Stimulated activated CD4-positive, alpha-beta T cell treated with anti-CD3 and anti-CD28 coated beads, TNF-alpha, amount 100 ng/mL, for 4 hours (primary cell): ENCODE data around the gene TP53TG3B.
"Not testable (repeated sequence)": the region's sequence is repeated elsewhere in the genome, so short reads cannot be mapped to it uniquely, and the experiment has no call there.

Source experiments
- DNase-seq, 3 experiments: peaks; one replicate each; pipeline ENCODE4 v3.0.0-alpha.2; 2020; ENCODE audit warnings: low read depth in 3 of 3

The TP53TG3B gene

DNA sequence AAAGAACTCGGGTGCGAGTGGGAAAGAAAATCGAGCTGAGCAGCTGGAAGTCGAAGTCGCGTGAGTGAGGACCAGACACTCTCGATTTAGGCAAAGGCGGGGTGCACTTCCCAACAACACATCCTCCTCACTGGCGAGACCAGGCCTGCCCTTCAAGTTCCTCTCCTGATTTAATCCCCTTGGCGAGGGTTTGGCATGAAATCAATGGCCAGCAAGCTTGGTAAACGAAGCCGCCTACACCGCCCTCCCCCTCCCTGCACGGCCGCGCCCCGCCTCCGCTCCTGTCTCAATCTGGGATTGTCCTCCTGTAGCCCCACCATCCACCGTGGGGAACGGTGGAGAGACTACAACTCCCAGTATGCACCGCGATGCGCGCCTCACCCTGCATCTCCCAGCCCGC lies at the start of gene TP53TG3B:
TP53TG3B (plus strand) TSS at position 301 of the 400 bp plus-strand sequence; CDS start at position 369, 68 bp downstream.
- DNase-seq = not testable (repeated sequence)

- peak in 2 of 3 experiments; percentile 18 to 41 for DNase-seq
These were observed 24.2 kb upstream of the TP53TG3B start for GRCh38 chr16:33336226-33337012.

- peak in 2 of 3 experiments; percentile 22 to 36 for DNase-seq
These were observed 22.8 kb upstream of the TP53TG3B start for GRCh38 chr16:33337627-33338542.

DNA sequence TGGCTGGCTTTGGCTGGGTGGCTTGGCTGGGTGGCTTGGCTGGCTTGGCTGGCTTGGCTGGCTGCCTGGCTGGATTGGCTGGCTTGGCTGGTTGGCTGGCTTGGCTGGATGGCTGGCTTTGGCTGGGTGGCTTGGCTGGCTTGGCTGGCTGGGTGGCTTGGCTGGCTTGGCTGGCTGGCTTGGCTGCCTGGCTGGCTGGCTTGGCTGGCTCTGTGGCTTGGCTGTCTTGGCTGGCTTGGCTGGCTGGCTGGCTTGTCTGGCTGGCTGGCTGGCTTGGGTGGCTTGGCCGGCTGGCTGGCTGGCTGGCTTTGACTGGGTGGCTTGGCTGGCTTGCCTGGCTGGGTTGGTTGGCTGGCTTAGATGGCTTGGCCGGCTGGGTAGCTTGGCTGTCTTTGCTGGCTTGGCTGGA lies 22.1 kb upstream of the TP53TG3B start:
- peak in 1 of 3 experiments; percentile 5 for DNase-seq

DNA sequence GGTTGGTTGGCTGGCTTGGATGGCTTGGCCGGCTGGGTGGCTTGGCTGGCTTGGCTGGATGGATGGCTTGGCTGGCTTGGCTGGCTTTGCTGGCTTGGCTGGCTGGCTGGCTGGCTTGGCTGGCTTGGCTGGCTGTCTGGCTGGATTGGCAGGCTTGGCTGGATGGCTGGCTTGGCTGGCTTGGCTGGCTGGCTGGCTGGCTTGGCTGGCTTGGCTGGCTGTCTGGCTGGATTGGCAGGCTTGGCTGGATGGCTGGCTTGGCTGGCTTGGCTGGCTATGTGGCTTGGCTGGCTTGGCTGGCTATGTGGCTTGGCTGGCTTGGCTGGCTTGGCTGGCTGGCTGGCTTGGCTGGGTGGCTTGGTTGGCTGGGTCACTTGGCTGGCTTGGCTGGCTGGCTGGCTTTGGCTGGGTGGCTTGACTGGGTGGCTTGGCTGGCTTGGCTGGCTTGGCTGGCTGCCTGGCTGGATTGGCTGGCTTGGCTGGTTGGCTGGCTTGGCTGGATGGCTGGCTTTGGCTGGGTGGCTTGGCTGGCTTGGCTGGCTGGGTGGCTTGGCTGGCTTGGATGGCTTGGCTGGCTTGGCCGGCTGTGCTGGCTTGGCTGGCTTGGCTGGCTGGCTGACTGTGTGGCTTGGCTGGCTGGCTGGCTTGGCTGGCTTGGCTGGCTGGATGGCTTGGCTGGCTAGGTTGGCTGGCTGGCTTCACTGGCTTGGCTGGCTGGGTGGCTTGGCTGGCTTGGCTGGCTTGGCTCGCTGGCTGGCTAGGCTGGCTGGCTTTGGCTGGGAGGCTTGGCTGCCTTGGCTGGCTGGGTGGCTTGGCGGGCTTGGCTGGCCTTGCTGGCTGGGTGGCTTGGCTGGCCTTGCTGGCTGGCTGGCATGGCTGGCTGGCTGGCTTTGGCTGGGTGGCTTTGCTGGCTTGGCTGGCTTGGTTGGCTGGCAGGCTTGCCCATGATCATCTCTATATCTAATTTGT lies 21.3 kb upstream of the TP53TG3B start:
- peak in 2 of 3 experiments; percentile 24 to 46 for DNase-seq
